Mesendoderm (in vitro differentiated cells): Measurements from ENCODE around the gene CTAGE9.
A peak's percentile ranks its signal among the peaks of the same experiment; 100 is the strongest.

Source experiments
- DNase-seq: peaks from one replicate; pipeline ENCODE4 v3.0.0; 2013
- H2AK5ac ChIP-seq: 2 replicates; pipeline ENCODE4 v1.6.1; 2013; ENCODE audit warnings: low read length, inconsistent platforms
- H2BK120ac ChIP-seq: 2 replicates; pipeline ENCODE4 v1.6.1; 2013; ENCODE audit warnings: low read depth, mild to moderate bottlenecking, low read length, moderate library complexity, mixed read lengths
- H2BK15ac ChIP-seq: replicated peaks from 2 replicates; pipeline ENCODE4 v1.6.1; 2013; ENCODE audit warnings: low read depth, mild to moderate bottlenecking, moderate library complexity
- H2BK5ac ChIP-seq: 2 replicates; pipeline ENCODE4 v1.6.1; 2013; ENCODE audit warnings: low read length, inconsistent platforms
- H3K18ac ChIP-seq: 2 replicates; pipeline ENCODE4 v1.6.1; 2013; ENCODE audit warnings: mild to moderate bottlenecking, low read length, mixed read lengths
- H3K23ac ChIP-seq: one replicate; pipeline ENCODE4 v1.6.1; 2013; ENCODE audit warnings: low read length
- H3K27ac ChIP-seq: 2 replicates; pipeline ENCODE4 v1.5.1; 2013; ENCODE audit warnings: low read depth, mild to moderate bottlenecking, inconsistent platforms, low read length, moderate library complexity
- H3K27me3 ChIP-seq: 2 replicates; pipeline ENCODE4 v1.6.1; 2013; ENCODE audit warnings: low read length, control low read depth, mild to moderate bottlenecking, inconsistent platforms; ENCODE audit not compliant: insufficient read depth, poor library complexity
- H3K36me3 ChIP-seq: 2 replicates; pipeline ENCODE4 v1.6.1; 2013; ENCODE audit warnings: low read length, inconsistent platforms; ENCODE audit not compliant: control insufficient read depth, insufficient read depth
- H3K4ac ChIP-seq: one replicate; pipeline ENCODE4 v1.6.1; 2013; ENCODE audit warnings: low read depth, mild to moderate bottlenecking, low read length, moderate library complexity
- H3K4me1 ChIP-seq: 2 replicates; pipeline ENCODE4 v1.6.1; 2013; ENCODE audit warnings: low read depth, low read length, inconsistent platforms; ENCODE audit not compliant: control insufficient read depth
- H3K4me2 ChIP-seq: 2 replicates; pipeline ENCODE4 v1.6.1; 2013; ENCODE audit warnings: low read length
- H3K4me3 ChIP-seq: 2 replicates; pipeline ENCODE4 v1.5.1; 2013; ENCODE audit warnings: mild to moderate bottlenecking, low read length
- H3K56ac ChIP-seq: one replicate; pipeline ENCODE4 v1.6.1; 2013; ENCODE audit warnings: low read length
- H3K79me1 ChIP-seq: 2 replicates; pipeline ENCODE4 v1.6.1; 2013; ENCODE audit warnings: low read length, inconsistent platforms
- H3K79me2 ChIP-seq: 2 replicates; pipeline ENCODE4 v1.6.1; 2013; ENCODE audit warnings: mild to moderate bottlenecking, low read length; ENCODE audit not compliant: control insufficient read depth, insufficient read depth
- H3K9ac ChIP-seq: 2 replicates; pipeline ENCODE4 v1.6.1; 2013; ENCODE audit warnings: low read length, inconsistent platforms
- H4K5ac ChIP-seq: one replicate; pipeline ENCODE4 v1.6.1; 2013; ENCODE audit warnings: low read length
- H4K8ac ChIP-seq: one replicate; pipeline ENCODE4 v1.6.1; 2013; ENCODE audit warnings: low read depth, mild to moderate bottlenecking, control low read depth, low read length, moderate library complexity
- WGBS: extraction: QIAGEN DNeasy Blood & Tissue Kit; methylation state at CpG from one replicate; pipeline ENCODE4 v1.1.7; 2013; ENCODE audit warnings: low lambda C conversion rate, missing lambda C conversion rate; ENCODE audit not compliant: insufficient coverage; ENCODE audit errors: extremely low coverage; 5-methylcytosine and 5-hydroxymethylcytosine counted together

The CTAGE9 gene

GRCh38 chr6:131680868-131681267 lies 29.9 kb downstream of the CTAGE9 start:
- H3K27ac ChIP-seq, result no peak overlapping the region
- no peak overlapping the region for H3K56ac ChIP-seq
- no peak overlapping the region for H3K4me3 ChIP-seq
- no peak overlapping the region for H2BK120ac ChIP-seq
- H2BK5ac ChIP-seq, result no peak overlapping the region
- no peak overlapping the region for H3K4me2 ChIP-seq
- H3K23ac ChIP-seq, result no peak overlapping the region
- H3K27me3 ChIP-seq, result no peaks in the 10 kb centered on the region
- DNase-seq, result no peak
- WGBS, result no CpG with 5 or more reads among the region's 2 CpGs
- H3K4me1 ChIP-seq, result no peaks in the 10 kb centered on the region
- H3K4ac ChIP-seq, result no peak overlapping the region
- no peak overlapping the region for H2BK15ac ChIP-seq
- H3K36me3 ChIP-seq, result no peaks in the 10 kb centered on the region
- H4K5ac ChIP-seq, result no peak overlapping the region
- H4K8ac ChIP-seq, result no peak overlapping the region
- H2AK5ac ChIP-seq, result no peak overlapping the region
- no peaks in the 10 kb centered on the region for H3K79me1 ChIP-seq
- no peaks in the 10 kb centered on the region for H3K79me2 ChIP-seq
- no peak overlapping the region for H3K9ac ChIP-seq
- no peak overlapping the region for H3K18ac ChIP-seq

GRCh38 chr6:131678442-131678841 lies 32.4 kb downstream of the CTAGE9 start:
- Histone ChIP-seq H4K8ac (no peak overlapping the region), H3K79me2 (no peaks in the 10 kb centered on the region), H3K4me1 (no peaks in the 10 kb centered on the region), H2BK15ac (no peak overlapping the region), H2AK5ac (no peak overlapping the region), H3K23ac (no peak overlapping the region), H3K4ac (no peak overlapping the region), H3K4me3 (no peak overlapping the region), H2BK5ac (no peak overlapping the region), H3K79me1 (no peaks in the 10 kb centered on the region), H2BK120ac (no peak overlapping the region), H3K27me3 (no peaks in the 10 kb centered on the region), H3K27ac (no peak overlapping the region), H3K56ac (no peak overlapping the region), H3K18ac (no peak overlapping the region), H3K9ac (no peak overlapping the region), H4K5ac (no peak overlapping the region), H3K4me2 (no peak overlapping the region), H3K36me3 (no peaks in the 10 kb centered on the region)
- peak; percentile 35 for DNase-seq
- no CpG with 5 or more reads among the region's 5 CpGs for WGBS

DNA sequence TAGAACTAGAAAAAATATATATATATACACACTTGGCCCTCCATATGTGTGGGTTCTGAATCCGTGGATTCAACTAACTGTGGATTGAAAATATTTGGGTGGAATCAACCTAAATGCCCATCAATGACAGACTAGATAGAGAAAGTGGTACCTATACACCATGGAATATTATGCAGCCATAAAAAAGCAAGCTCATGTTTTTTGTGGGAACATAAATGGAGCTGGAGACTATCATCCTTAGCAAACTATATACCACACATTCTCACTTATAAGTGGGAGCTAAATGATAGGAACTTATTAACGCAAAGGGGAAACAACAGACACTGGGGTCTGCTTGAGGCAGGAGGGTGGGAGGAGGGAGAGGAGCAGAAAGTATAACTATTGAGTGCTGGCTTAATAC lies 37.6 kb downstream of the CTAGE9 start:
- Histone ChIP-seq H3K56ac (no peak overlapping the region), H3K79me1 (no peaks in the 10 kb centered on the region), H3K9ac (no peak overlapping the region)

GRCh38 chr6:131669891-131670290 lies 40.9 kb downstream of the CTAGE9 start:
- no peak overlapping the region for H3K4ac ChIP-seq
- no peak for DNase-seq
- H3K27ac ChIP-seq, result no peak overlapping the region
- H2BK120ac ChIP-seq, result no peak overlapping the region
- H4K5ac ChIP-seq, result no peak overlapping the region
- H3K4me2 ChIP-seq, result no peak overlapping the region
- H2BK15ac ChIP-seq, result no peak overlapping the region
- H3K27me3 ChIP-seq, result no peaks in the 10 kb centered on the region
- WGBS, result no CpG with 5 or more reads among the region's 1 CpG
- no peak overlapping the region for H3K4me3 ChIP-seq
- H3K18ac ChIP-seq, result no peak overlapping the region
- no peaks in the 10 kb centered on the region for H3K79me1 ChIP-seq
- no peak overlapping the region for H3K56ac ChIP-seq
- H4K8ac ChIP-seq, result no peak overlapping the region
- H3K79me2 ChIP-seq, result no peaks in the 10 kb centered on the region
- H2AK5ac ChIP-seq, result no peak overlapping the region
- H3K4me1 ChIP-seq, result no peaks in the 10 kb centered on the region
- H3K9ac ChIP-seq, result no peak overlapping the region
- no peak overlapping the region for H2BK5ac ChIP-seq
- no peak overlapping the region for H3K23ac ChIP-seq
- H3K36me3 ChIP-seq, result no peaks in the 10 kb centered on the region

More for the DNA sequence above, 37.6 kb downstream of the CTAGE9 start:
- Histone ChIP-seq H3K27me3 (no peaks in the 10 kb centered on the region), H3K79me2 (no peaks in the 10 kb centered on the region), H2BK120ac (no peak overlapping the region), H3K4me1 (no peaks in the 10 kb centered on the region), H3K27ac (no peak overlapping the region), H3K4ac (no peak overlapping the region), H3K23ac (no peak overlapping the region), H4K5ac (no peak overlapping the region), H2AK5ac (no peak overlapping the region), H3K4me2 (no peak overlapping the region), H4K8ac (no peak overlapping the region), H3K18ac (no peak overlapping the region), H2BK5ac (no peak overlapping the region), H2BK15ac (no peak overlapping the region), H3K4me3 (no peak overlapping the region), H3K36me3 (no peaks in the 10 kb centered on the region)
- WGBS, result no CpG with 5 or more reads among the region's 2 CpGs
- no peak for DNase-seq

DNA sequence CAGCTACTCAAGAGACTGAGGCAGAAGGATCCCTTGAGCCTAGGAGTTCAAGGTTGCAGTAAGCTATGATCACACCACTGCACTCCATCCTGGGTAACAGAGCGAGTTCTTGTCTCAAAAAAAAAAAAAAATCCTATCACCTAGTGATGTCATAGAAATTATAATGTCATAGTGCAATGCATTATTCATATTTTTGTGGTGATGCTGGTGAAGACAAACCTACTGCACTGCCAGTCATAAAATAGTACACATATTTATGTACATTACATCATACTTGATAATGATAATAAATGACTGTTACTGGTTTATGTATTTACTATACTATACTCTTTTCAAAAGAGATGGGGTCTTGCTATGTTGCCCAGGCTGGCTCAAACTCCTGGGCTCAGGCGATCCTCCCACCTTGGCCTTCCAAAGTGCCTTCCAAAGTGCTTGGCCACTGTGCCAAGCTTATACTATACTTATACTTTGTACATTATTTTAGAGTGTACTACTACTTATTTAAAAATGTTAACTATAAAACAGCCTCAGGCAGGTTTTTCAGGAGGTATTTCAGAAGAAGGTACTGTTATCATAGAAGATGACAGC lies 47.1 kb downstream of the CTAGE9 start:
- Histone ChIP-seq H3K27ac (no peak overlapping the region), H3K4me1 (no peaks in the 10 kb centered on the region), H2BK15ac (no peak overlapping the region), H3K36me3 (no peaks in the 10 kb centered on the region), H3K56ac (no peak overlapping the region), H3K79me2 (no peaks in the 10 kb centered on the region), H3K18ac (no peak overlapping the region), H3K23ac (no peak overlapping the region), H3K4me2 (no peak overlapping the region), H4K5ac (no peak overlapping the region), H2AK5ac (no peak overlapping the region), H3K4me3 (no peak overlapping the region), H2BK5ac (no peak overlapping the region), H2BK120ac (no peak overlapping the region), H3K27me3 (no peaks in the 10 kb centered on the region), H4K8ac (no peak overlapping the region), H3K4ac (no peak overlapping the region), H3K9ac (no peak overlapping the region), H3K79me1 (no peaks in the 10 kb centered on the region)
- WGBS, result no CpG with 5 or more reads among the region's 2 CpGs
- no peak for DNase-seq

DNA sequence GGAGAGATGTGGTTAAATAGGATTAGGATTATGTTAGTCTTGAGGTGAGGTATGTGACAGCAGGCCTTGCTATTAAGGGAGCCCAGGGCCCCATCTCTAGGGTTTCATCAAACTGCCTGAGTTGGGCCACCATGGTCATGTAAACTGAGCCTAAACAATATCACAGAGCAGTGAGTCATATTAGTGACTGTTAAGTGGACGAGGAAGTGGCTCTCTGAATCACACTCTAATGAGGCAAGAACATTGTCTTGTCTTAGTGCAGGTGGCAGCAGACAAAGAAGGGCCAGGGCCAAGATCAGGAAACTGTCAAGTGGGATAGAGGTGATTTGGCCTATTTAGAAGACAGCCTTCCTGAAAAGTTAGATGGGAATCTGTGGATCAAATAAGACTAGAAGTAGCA lies 50.6 kb downstream of the CTAGE9 start:
- H3K4ac ChIP-seq, result no peak overlapping the region
- H3K4me1 ChIP-seq, result no peaks in the 10 kb centered on the region
- H3K79me1 ChIP-seq, result no peaks in the 10 kb centered on the region
- H3K9ac ChIP-seq, result no peak overlapping the region
- H2AK5ac ChIP-seq, result no peak overlapping the region
- H4K8ac ChIP-seq, result no peak overlapping the region
- H3K4me3 ChIP-seq, result no peak overlapping the region
- no peak overlapping the region for H3K27ac ChIP-seq
- H3K27me3 ChIP-seq, result no peaks in the 10 kb centered on the region
- no CpG with 5 or more reads among the region's 1 CpG for WGBS
- no peak overlapping the region for H2BK15ac ChIP-seq
- no peak overlapping the region for H4K5ac ChIP-seq
- H3K18ac ChIP-seq, result no peak overlapping the region
- no peak overlapping the region for H3K23ac ChIP-seq
- no peaks in the 10 kb centered on the region for H3K36me3 ChIP-seq
- H2BK120ac ChIP-seq, result no peak overlapping the region
- no peak overlapping the region for H3K56ac ChIP-seq
- DNase-seq, result peak; percentile 3
- no peak overlapping the region for H2BK5ac ChIP-seq
- no peak overlapping the region for H3K4me2 ChIP-seq
- no peaks in the 10 kb centered on the region for H3K79me2 ChIP-seq
